ENCODE data around the gene ZBTB20.

GRCh38 chr3:114824014-114824413 lies 323.1 kb downstream of the ZBTB20 start:
- no peak for TF ChIP-seq CTCF (IDR thresholded peaks at IDR 0.05)
- no peak for TF ChIP-seq EZH2 (IDR thresholded peaks at IDR 0.05; ENCODE audit: borderline replicate concordance, insufficient read depth, low read depth, low read length, poor library complexity, severe bottlenecking)

All from B cell (primary cell).